Duodenal mucosa (tissue), 2 donors: Measurements from ENCODE around the gene MMP15.

Source experiments
- H3K27ac ChIP-seq: one replicate; pipeline ENCODE4 v1.7.0; 2013; ENCODE audit warnings: low read depth, low read length
- H3K27me3 ChIP-seq, 2 donors: one replicate each; pipeline ENCODE4 v1.7.0; 2013; ENCODE audit warnings: low read length in 2 of 2, control low read depth in 1 of 2; ENCODE audit not compliant: insufficient read depth in 2 of 2, control insufficient read depth in 1 of 2
- H3K36me3 ChIP-seq, 2 donors: one replicate each; pipeline ENCODE4 v1.7.0; 2013; ENCODE audit warnings: low read length in 2 of 2, control low read depth in 1 of 2; ENCODE audit not compliant: insufficient read depth in 2 of 2, control insufficient read depth in 1 of 2
- H3K4me1 ChIP-seq, 2 donors: one replicate each; pipeline ENCODE4 v1.7.0; 2013; ENCODE audit warnings: low read length in 2 of 2, control low read depth in 1 of 2; ENCODE audit not compliant: insufficient read depth in 2 of 2, control insufficient read depth in 1 of 2
- H3K4me3 ChIP-seq, 2 donors: one replicate each; pipeline ENCODE4 v1.7.0; 2013; ENCODE audit warnings: low read length in 2 of 2, low read depth in 1 of 2
- H3K9ac ChIP-seq, 2 donors: one replicate each; pipeline ENCODE4 v1.7.0; 2013; ENCODE audit warnings: low read length in 2 of 2, low read depth in 1 of 2
- H3K9me3 ChIP-seq, 2 donors: one replicate each; pipeline ENCODE4 v1.7.0; 2013; ENCODE audit warnings: low read length in 2 of 2, control low read depth in 1 of 2; ENCODE audit not compliant: control insufficient read depth in 1 of 2

Gene MMP15

DNA sequence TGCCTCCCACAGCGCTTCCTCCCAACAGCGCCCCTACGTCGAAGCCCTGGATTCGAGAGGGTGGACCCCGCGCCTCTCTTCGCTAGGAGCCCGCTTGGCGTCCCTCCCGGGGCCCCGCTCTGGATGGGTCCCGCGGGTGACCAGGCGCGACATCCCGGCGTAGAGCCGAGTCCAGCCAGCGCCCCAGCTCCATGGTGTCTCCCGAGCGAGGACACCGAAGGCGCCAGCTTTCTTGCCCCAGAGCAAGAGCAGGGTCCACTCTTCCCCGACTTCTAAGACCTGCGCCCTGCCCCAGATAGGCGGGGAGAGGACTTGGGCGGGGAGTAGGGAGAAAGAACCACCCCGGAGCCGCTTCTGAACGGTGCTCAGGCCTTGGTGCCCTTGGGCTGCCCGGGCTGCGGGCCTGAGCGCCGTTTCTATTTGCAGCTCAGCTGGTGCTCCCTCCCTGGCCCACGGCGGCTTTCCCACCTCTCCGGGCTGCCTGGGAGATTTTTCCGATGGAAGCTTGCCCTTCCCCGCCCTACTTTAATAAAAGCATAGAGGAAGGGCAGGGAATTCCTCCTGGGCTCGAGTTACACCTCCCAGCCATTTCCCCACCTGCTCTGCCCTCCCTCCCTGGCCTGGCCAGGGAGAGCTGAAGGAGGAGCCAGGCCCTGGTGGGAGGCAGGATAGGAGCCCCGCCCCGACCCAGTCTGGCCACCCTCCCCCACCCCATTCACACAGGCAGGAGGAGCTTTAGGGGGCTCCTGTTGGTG lies 1.8 kb downstream of the MMP15 start:
- H3K4me3 ChIP-seq = peak overlapping the region; percentile 82 to 83
- peaks cover 63 to 71% of the 10 kb centered on the region in 2 donors for H3K4me1 ChIP-seq
- peak overlapping the region; percentile 59 to 82 for H3K9ac ChIP-seq
- no peaks in the 10 kb centered on the region for H3K36me3 ChIP-seq
- H3K9me3 ChIP-seq = no peaks in the 10 kb centered on the region
- H3K27me3 ChIP-seq = no peaks in the 10 kb centered on the region
- peak overlapping the region; percentile 16 for H3K27ac ChIP-seq

DNA sequence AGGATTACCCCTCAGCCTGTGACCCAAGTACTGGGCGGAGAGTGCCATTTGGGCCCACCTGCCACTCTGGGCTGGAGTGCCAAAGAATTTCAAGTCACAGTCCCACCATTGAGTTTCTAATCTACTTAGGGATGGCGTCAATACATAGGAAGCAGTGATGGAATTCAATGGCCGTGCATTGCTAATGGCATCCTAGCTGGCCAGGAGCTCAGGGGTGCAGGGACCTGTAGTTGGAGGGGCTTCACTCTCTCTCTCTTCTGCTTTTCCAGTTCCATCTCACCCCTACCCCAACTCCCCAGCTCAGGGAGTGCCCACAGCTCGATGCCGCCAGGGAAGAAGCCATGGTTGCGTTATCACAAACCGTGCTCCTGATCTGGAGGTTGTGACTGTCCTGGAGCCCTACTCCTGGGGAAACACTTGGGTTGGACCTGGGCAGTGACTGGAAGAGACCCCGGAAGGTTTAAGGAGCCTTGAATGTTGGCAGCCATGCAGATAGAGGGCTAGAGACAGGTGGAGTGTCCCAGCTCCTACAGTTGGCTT lies 2.4 kb downstream of the MMP15 start:
- Histone ChIP-seq H3K4me1 (peaks cover 62 to 68% of the 10 kb centered on the region in 2 donors), H3K9me3 (no peaks in the 10 kb centered on the region), H3K9ac (peak overlapping the region in 1 of 2 donors; percentile 59), H3K36me3 (no peaks in the 10 kb centered on the region), H3K4me3 (peak overlapping the region; percentile 82 to 83), H3K27ac (no peak overlapping the region), H3K27me3 (no peaks in the 10 kb centered on the region)

DNA sequence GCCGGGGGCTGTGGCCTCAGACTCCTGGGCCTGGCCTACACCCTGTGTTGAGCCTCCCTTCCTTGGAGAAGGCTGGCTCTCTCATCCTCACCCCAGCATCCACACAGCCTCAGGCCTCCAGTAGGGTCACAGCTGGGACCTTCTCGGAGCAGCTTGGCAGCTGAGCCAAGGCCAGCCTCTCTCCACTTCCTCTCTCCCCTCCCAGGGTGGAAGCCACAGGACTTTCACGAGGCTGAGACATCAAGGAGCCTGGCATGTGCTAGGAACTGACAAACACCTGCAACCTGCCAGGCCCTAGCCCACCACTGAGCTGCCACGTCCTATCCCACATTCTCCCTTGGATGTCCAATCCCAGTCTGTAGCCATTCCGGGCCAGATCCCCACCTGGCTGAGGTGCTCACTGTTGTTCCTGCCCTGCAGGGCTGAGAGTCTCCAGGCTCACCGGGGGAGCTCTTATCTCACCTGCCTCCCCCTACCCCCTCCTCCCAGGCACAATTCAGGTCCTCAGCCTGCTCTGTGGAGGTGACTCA lies 3.1 kb downstream of the MMP15 start:
- Histone ChIP-seq H3K4me1 (peaks cover 55 to 61% of the 10 kb centered on the region in 2 donors), H3K9me3 (no peaks in the 10 kb centered on the region), H3K9ac (peak overlapping the region in 1 of 2 donors; percentile 59), H3K4me3 (peak overlapping the region; percentile 82 to 83), H3K27me3 (no peaks in the 10 kb centered on the region), H3K27ac (no peak overlapping the region), H3K36me3 (no peaks in the 10 kb centered on the region)

DNA sequence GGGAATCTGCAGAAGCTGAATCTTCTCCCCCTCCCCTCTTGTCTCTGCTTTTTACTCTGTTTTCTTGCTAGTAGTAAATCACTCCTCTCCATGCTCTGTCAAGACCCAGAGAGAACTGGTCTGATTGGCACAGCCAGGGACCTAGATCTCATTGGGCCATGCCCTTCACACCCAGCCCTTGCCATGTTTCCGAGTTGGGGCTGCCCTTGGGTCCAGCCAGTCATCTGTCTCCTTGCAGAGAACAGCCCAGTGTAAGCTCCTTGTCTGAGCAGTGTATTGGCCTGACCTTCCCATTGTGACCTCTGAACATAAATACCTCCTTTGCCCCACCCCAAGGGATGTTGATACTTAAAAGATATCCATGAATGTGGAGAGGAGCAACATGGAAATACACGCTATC lies 3.9 kb downstream of the MMP15 start:
- H3K4me1 ChIP-seq = peaks cover 49 to 53% of the 10 kb centered on the region in 2 donors

DNA sequence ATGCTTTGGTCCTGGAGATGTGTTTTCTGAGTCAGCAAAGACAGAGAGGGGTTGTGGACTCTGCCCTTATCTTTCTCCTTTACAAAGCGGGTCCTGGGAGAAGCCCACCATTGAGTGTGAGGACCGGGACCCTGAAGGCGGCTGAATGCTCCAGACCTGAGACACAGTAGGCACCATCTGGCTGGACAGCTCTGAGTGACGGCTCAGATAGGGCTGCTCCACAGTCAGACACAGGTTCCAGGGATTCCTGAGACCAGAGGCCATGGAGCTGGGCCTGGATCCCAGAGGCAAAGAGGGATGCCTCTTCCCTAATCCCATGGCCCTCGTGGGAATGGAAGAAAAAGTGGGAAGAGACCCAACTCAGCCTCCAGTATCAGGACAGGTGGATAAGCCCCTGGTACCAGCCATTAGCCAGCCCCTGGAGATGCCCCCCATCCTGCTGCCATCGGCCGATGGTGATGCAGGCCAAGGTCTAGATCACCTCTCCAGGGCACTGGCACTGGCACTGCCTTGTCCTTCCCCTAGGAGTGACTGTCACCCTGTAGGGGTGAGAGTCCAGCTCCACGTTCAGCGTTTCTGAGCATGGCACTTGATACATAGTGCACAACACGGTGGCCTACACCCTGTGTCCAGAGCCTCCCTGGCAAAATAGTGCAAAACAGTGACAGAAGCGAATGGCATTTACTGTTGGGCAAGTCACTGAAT lies 4.7 kb downstream of the MMP15 start:
- H3K27ac ChIP-seq = peak overlapping the region; percentile 13
- no peak overlapping the region for H3K9ac ChIP-seq
- peaks cover 0 to 4% of the 10 kb centered on the region in 2 donors for H3K36me3 ChIP-seq
- peaks cover 45 to 48% of the 10 kb centered on the region in 2 donors for H3K4me1 ChIP-seq
- no peaks in the 10 kb centered on the region for H3K27me3 ChIP-seq
- no peaks in the 10 kb centered on the region for H3K9me3 ChIP-seq
- H3K4me3 ChIP-seq = no peak overlapping the region

More for the DNA sequence above, 3.9 kb downstream of the MMP15 start:
- Histone ChIP-seq H3K4me3 (no peak overlapping the region), H3K27ac (no peak overlapping the region), H3K27me3 (no peaks in the 10 kb centered on the region), H3K9me3 (no peaks in the 10 kb centered on the region), H3K9ac (no peak overlapping the region), H3K36me3 (peaks cover 0 to 2% of the 10 kb centered on the region in 2 donors)

DNA sequence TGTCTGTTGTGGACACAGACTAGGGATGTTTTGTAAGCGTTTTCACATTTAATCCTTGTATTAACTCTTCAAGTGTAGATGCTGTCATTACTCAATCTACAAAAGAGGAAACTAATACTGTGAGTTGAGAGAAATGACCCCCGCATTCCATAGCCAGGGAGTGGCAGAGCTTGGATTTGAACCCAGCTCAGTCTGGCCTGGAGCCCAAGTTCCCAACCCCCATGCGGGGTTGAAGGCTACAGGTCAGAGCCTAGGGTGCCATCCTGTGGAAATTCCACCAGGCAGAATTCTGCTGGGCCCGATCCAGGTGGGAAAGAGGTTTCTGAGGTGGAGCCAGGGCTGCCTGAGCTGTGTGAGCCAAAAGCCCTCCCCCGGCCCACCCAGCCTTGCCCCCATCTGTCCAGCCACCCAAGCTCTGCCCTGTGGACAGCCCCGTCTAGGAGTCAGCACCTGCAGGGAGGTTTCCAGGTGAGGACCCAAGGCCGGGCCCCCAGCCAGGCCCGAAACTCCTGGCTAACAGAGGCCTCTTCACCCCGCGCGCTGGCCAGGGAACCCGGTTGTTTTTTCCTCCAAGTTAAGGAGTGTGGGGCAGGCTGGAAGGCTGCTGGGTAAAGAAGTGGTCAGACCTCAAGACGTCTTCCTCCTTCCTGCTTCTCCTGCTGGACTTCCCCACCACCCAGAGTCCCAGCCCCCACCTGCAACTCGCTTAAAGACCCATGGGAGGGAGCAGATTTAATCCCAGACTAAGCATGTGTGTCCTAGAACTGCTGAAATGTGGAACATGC lies 5.7 kb downstream of the MMP15 start:
- Histone ChIP-seq H3K4me3 (no peak overlapping the region), H3K4me1 (peaks cover 44 to 48% of the 10 kb centered on the region in 2 donors), H3K9me3 (no peaks in the 10 kb centered on the region), H3K36me3 (peaks cover 0 to 4% of the 10 kb centered on the region in 2 donors), H3K9ac (no peak overlapping the region), H3K27ac (peak overlapping the region; percentile 17), H3K27me3 (no peaks in the 10 kb centered on the region)

DNA sequence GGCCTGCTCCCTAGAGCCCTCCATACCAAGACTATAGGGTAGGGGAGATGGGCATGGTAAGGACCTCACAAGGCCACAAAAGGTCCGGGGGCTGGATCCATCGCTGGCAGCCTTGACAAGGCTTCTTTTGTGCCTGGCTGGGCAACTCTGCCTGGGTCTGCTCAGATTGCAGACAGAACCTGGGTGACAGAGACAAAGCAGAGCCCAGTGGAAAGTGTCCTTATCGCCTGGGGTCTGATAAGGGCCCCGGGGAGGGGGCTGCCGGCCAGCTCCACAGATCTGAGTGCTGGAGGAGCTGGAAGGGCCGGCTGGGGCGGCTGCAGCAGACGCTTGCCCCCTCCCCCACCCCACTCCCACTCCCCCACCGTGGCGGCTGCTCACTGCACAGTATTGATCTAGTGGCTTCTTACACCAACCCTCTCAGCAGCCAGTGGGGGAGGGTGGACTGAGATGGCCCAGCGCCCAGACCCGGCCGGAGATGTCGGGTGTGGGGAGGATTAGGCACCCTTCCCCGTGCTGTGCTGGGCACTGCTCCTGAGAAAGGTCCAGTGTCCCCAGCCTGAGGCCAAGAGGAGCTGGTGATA lies 7.2 kb downstream of the MMP15 start:
- Histone ChIP-seq H3K27me3 (no peaks in the 10 kb centered on the region), H3K9ac (no peak overlapping the region), H3K36me3 (peaks cover 4 to 9% of the 10 kb centered on the region in 2 donors), H3K27ac (no peak overlapping the region), H3K4me1 (peaks cover 39 to 46% of the 10 kb centered on the region in 2 donors), H3K4me3 (no peak overlapping the region), H3K9me3 (no peaks in the 10 kb centered on the region)

DNA sequence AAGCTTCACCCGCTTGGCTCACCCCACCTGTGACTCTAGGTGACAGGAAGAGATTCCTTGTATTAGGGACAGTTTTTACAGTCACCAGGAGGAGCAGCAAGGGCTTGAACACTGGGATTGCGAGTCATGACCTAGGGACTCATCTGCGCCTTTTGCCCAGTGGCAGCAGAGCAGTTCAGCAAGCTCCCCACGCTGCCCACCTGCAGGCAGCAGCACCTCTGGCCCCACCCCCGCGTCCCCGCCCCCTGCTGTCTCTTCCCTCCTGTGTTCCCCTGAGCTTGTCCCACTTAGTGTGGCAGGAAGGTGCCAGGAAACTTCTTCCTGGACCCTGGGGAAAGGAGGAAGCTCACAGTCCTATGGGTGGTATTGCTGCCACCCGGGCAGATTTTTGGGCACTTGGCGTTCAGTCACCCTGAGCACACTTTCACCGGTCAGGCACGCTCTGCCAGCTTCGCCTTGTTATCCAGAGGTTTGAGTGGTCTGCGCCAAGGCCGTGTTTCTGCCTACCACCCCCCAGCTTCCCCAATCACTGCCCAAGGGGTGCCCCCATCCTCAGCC lies 8.7 kb downstream of the MMP15 start:
- Histone ChIP-seq H3K9ac (no peak overlapping the region), H3K4me1 (peaks cover 25 to 32% of the 10 kb centered on the region in 2 donors), H3K9me3 (no peaks in the 10 kb centered on the region), H3K27me3 (no peaks in the 10 kb centered on the region), H3K27ac (no peak overlapping the region), H3K36me3 (peaks cover 8 to 23% of the 10 kb centered on the region in 2 donors), H3K4me3 (no peak overlapping the region)

DNA sequence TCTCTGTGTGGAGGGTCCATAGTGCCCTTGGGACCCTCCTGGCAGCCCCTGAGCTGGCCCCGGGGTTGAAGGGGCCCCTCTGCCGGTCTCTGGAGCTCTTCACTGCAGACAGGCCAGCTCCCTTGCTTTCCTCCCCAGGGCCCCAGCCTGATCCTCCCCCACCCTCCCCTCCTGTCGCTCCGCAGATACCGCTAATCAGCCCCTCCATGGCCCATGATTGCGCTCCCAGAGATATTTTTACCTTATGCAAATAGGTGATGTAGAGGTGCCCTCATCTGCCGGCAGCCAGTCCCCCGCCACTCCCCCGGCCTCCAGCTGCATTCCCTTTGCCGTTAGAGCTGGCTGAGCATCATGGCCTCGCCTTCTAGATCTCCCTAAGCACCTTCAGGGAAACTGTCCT lies 9.2 kb downstream of the MMP15 start:
- H3K36me3 ChIP-seq = peaks cover 12 to 29% of the 10 kb centered on the region in 2 donors
- H3K9ac ChIP-seq = no peak overlapping the region
- no peak overlapping the region for H3K27ac ChIP-seq
- peaks cover 19 to 26% of the 10 kb centered on the region in 2 donors for H3K4me1 ChIP-seq
- H3K27me3 ChIP-seq = no peaks in the 10 kb centered on the region
- H3K9me3 ChIP-seq = no peaks in the 10 kb centered on the region
- no peak overlapping the region for H3K4me3 ChIP-seq
